HG03558 (cell line): ENCODE results near the gene PKP4.
"Not testable (repeated sequence)": the region's sequence is repeated elsewhere in the genome, so short reads cannot be mapped to it uniquely, and the experiment has no call there.

Source experiments
- ATAC-seq: cut with Tn5 transposase; IDR thresholded peaks from one replicate; pipeline ENCODE4 v1.9.1; 2021; ENCODE audit warnings: moderate number of reproducible peaks; ENCODE audit not compliant: unreplicated experiment; ENCODE audit errors: extremely low read depth

The PKP4 gene

GRCh38 chr2:158702740-158703139 is 246.0 kb downstream of the PKP4 start:
- no peak for ATAC-seq

- not testable (repeated sequence) for ATAC-seq
These were observed 248.1 kb downstream of the PKP4 start for GRCh38 chr2:158704724-158705465.

- ATAC-seq = no peak
These were observed 256.2 kb downstream of the PKP4 start for GRCh38 chr2:158712791-158713522.

- ATAC-seq = no peak
These were observed 256.9 kb downstream of the PKP4 start for GRCh38 chr2:158713523-158714138.

- ATAC-seq = no peak
These were observed 257.7 kb downstream of the PKP4 start for GRCh38 chr2:158714420-158714819.

GRCh38 chr2:158715357-158715756 is 258.6 kb downstream of the PKP4 start:
- no peak for ATAC-seq

- no peak for ATAC-seq
These were observed 259.5 kb downstream of the PKP4 start for GRCh38 chr2:158716121-158716791.

- ATAC-seq = no peak
These were observed 260.2 kb downstream of the PKP4 start for GRCh38 chr2:158716921-158717320.

GRCh38 chr2:158717366-158718195 is 260.8 kb downstream of the PKP4 start:
- ATAC-seq = no peak

GRCh38 chr2:158718196-158718585 is 261.4 kb downstream of the PKP4 start:
- ATAC-seq = no peak

- no peak for ATAC-seq
These were observed 262.1 kb downstream of the PKP4 start for GRCh38 chr2:158718851-158719250.

- ATAC-seq = no peak
These were observed 262.7 kb downstream of the PKP4 start for GRCh38 chr2:158719403-158719802.

- ATAC-seq = no peak
These were observed 265.7 kb downstream of the PKP4 start for GRCh38 chr2:158722266-158723105.

- ATAC-seq = no peak
These were observed 266.6 kb downstream of the PKP4 start for GRCh38 chr2:158723181-158723838.

- ATAC-seq = no peak
These were observed 267.4 kb downstream of the PKP4 start for GRCh38 chr2:158723921-158724802.

GRCh38 chr2:158724803-158725381 is 268.1 kb downstream of the PKP4 start:
- ATAC-seq = no peak

- no peak for ATAC-seq
These were observed 268.7 kb downstream of the PKP4 start for GRCh38 chr2:158725441-158725891.
